A673 (cell line): ENCODE results near the gene EFCAB14. TPM values are rescaled to one million over a fixed set of nuclear protein-coding genes. Genes with fewer than 3 reads are reported as not detected.

ENCODE experiments used
- BruUV-seq: library from RNA; stranded (reverse); fragments of 400-500 nt; replicated peaks from 2 replicates; lab custom pipeline; 2021; lab: Mats Ljungman, UMichigan
- CTCF ChIA-PET: fragments of 300-600 bp; sonication (Branson Sonifier 250); formaldehyde crosslinking; loops from one replicate; lab custom pipeline; 2022; ENCODE audit warnings: antibody characterized with exemption; lab: Charles Lee
- POLR2A ChIA-PET: fragments of 300-600 bp; sonication (Branson Sonifier 250); formaldehyde crosslinking; loops from one replicate; lab custom pipeline; 2022; ENCODE audit warnings: antibody characterized with exemption; ENCODE audit not compliant: low non-redundant PET; lab: Charles Lee
- DNase-seq: peaks from one replicate; pipeline ENCODE4 v3.0.0-alpha.2; 2015; ENCODE audit warnings: low spot score
- H3K27ac ChIP-seq: fragments of 200-600 bp; sonication (generic); 2 replicates; pipeline ENCODE4 v1.5.1; 2016; ENCODE audit warnings: mixed run types, low read depth, mild to moderate bottlenecking, mixed read lengths, antibody characterized with exemption, low read length; ENCODE audit not compliant: poor library complexity, severe bottlenecking
- H3K27me3 ChIP-seq: fragments of 200-600 bp; sonication (generic); replicated peaks from 2 replicates; pipeline ENCODE4 v1.6.1; 2017; ENCODE audit warnings: mixed run types, low read depth, mild to moderate bottlenecking, mixed read lengths, antibody characterized with exemption, low read length; ENCODE audit not compliant: insufficient read depth, poor library complexity
- H3K36me3 ChIP-seq: fragments of 200-600 bp; sonication (generic); 2 replicates; pipeline ENCODE4 v1.6.1; 2016; ENCODE audit warnings: mixed run types, mild to moderate bottlenecking, mixed read lengths, antibody characterized with exemption, low read length; ENCODE audit not compliant: insufficient read depth, poor library complexity, severe bottlenecking
- H3K4me1 ChIP-seq: fragments of 200-600 bp; sonication (generic); 2 replicates; pipeline ENCODE4 v1.6.1; 2017; ENCODE audit warnings: mixed run types, mild to moderate bottlenecking, mixed read lengths, antibody characterized with exemption, low read length; ENCODE audit not compliant: insufficient read depth, poor library complexity, severe bottlenecking
- H3K4me3 ChIP-seq: fragments of 200-600 bp; sonication (generic); 2 replicates; pipeline ENCODE4 v1.5.1; 2016; ENCODE audit warnings: low read depth, mixed run types, mild to moderate bottlenecking, mixed read lengths, low read length; ENCODE audit not compliant: poor library complexity, severe bottlenecking
- H3K9me3 ChIP-seq: fragments of 200-600 bp; sonication (generic); 2 replicates; pipeline ENCODE4 v1.6.1; 2016; ENCODE audit warnings: mixed run types, low read depth, mild to moderate bottlenecking, mixed read lengths, antibody characterized with exemption, low read length; ENCODE audit not compliant: poor library complexity, severe bottlenecking
- CTCF ChIP-seq: fragments of 300-800, 200-600 bp; sonication (generic); conservative IDR thresholded peaks from 2 replicates; pipeline ENCODE4 v1.5.1; 2017; ENCODE audit warnings: low read depth, mild to moderate bottlenecking, antibody characterized with exemption, low read length, moderate library complexity, mixed read lengths
- EZH2 ChIP-seq: fragments of 200-600 bp; sonication (generic); IDR thresholded peaks from 2 replicates; pipeline ENCODE4 v1.6.1; 2017; ENCODE audit warnings: borderline replicate concordance, low read depth, mild to moderate bottlenecking, mixed read lengths, antibody characterized with exemption, low read length; ENCODE audit not compliant: poor library complexity, severe bottlenecking
- intact Hi-C: fragments of 100-400 bp; cut with micrococcal nuclease; formaldehyde crosslinking; loops from one replicate; pipeline ENCODE4 v1.10.0; 2022; ENCODE audit not compliant: unreplicated experiment
- total RNA-seq: library from RNA; stranded (reverse); gene quantifications from 2 replicates; pipeline ENCODE4 v1.2.3, GENCODE V29; 2021

EFCAB14 gene
- total RNA-seq, 1 experiment from 2014 or later = 39.8 TPM

DNA sequence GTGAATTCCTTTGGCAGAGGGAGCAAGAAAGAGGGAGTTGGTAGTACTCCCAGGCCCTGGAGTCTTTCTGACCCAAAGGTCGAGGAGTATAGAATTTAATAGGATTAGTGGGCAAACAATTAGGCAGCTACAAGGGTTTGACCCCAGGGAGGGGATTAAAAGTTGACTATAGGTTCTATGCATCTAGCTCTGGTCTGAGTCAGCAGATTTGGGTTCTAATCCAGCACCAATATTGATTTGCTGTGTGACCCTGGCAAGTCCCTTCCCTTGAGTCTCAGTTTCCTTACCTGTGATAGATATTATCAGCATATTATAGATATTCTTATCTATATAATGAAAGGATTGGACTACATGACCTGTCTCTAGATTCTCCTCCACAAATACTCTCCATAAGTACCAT is 35.1 kb upstream of the EFCAB14 start:
- no peak overlapping the region for H3K4me3 ChIP-seq
- ChIA-PET CTCF (no interaction called here), POLR2A (no interaction called here)
- peaks cover 25% of the 10 kb centered on the region for H3K27me3 ChIP-seq
- no peaks in the 10 kb centered on the region for H3K9me3 ChIP-seq
- no peaks in the 10 kb centered on the region for H3K36me3 ChIP-seq
- BruUV-seq = no TSS peak
- H3K27ac ChIP-seq = no peak overlapping the region
- H3K4me1 ChIP-seq = no peaks in the 10 kb centered on the region
- DNase-seq = no peak
- TF ChIP-seq EZH2 = no peak
- no peak for TF ChIP-seq CTCF
- intact Hi-C loops = no loop called here

DNA sequence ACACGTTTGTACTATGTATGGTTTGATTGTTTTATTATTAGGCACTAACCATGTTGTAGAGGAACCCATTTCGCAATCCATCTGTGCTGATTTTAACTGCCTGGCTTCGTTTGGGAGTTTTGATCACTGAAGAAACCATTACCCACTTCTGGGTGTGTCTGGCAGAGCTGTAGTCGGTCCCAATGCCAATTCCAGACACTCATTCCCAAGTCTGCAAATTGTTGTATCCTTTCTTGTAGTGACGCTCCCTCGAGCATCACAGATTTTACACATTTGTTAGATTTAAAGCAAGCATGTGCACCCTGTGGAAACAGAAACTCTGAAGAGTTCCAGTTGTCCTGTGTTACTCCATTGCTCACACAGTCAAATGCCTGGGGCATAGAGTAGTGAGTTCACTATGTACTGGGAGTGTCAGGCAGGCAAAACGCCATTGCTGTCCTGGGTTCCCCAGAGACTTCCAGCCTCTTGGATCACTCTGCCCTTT is 31.0 kb upstream of the EFCAB14 start:
- no peak overlapping the region for H3K4me3 ChIP-seq
- no TSS peak for BruUV-seq
- intact Hi-C loops = loop anchor here (10.0 kb wide), 1 partner anchor 245 kb away; no protein-coding TSS in a partner anchor
- ChIA-PET CTCF (no interaction called here), POLR2A (no interaction called here)
- H3K27me3 ChIP-seq = peaks cover 39% of the 10 kb centered on the region
- H3K4me1 ChIP-seq = no peaks in the 10 kb centered on the region
- no peak for TF ChIP-seq EZH2
- no peak for TF ChIP-seq CTCF
- no peak for DNase-seq
- no peaks in the 10 kb centered on the region for H3K36me3 ChIP-seq
- H3K27ac ChIP-seq = no peak overlapping the region
- no peaks in the 10 kb centered on the region for H3K9me3 ChIP-seq

DNA sequence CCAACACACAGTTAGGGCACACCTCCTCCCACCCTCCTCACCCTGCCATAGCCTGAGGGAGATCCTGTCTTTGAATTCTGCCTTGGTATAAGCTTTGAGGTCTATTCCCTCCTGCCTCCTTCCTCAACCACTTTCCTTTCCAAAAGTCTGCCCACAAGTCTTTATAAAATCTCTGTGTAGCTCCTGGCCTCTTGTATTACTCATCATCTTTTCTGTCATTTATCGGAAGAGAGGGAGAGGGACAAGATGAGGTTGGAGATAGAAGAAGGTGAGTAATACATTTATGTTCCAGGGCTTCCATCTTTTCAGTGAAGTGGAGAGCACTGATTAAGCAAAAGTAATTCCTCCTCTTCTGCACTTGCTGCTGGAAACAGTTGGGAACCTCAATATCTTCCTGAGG is 30.5 kb upstream of the EFCAB14 start:
- CTCF ChIA-PET = no interaction called here
- Histone ChIP-seq H3K27ac (no peak overlapping the region), H3K4me3 (no peak overlapping the region), H3K27me3 (peaks cover 43% of the 10 kb centered on the region), H3K9me3 (no peaks in the 10 kb centered on the region), H3K36me3 (no peaks in the 10 kb centered on the region), H3K4me1 (no peaks in the 10 kb centered on the region)
- TF ChIP-seq CTCF = no peak
- no peak for TF ChIP-seq EZH2
- intact Hi-C loops = loop anchor here (10.0 kb wide), 1 partner anchor 245 kb away; no protein-coding TSS in a partner anchor
- BruUV-seq = no TSS peak
- no peak for DNase-seq
- POLR2A ChIA-PET = no interaction called here
